MM.1S (cell line): ENCODE data around the gene OR8U1.

ENCODE experiments used
- EZH2 ChIP-seq: fragments of 300-600 bp; sonication (generic); optimal IDR thresholded peaks from 2 replicates; pipeline ENCODE3; 2017; ENCODE audit warnings: low read depth, mild to moderate bottlenecking, antibody characterized with exemption, low read length, mixed read lengths
- TF ChIP-seq, protein P1 (sequence below): fragments of 300-600 bp; sonication (generic); IDR thresholded peaks from 2 replicates; pipeline ENCODE4 v1.5.1; 2016; ENCODE audit warnings: antibody characterized with exemption, low read length, mixed read lengths

GRCh38 chr11:56412396-56412795 lies 37.0 kb downstream of the OR8U1 start, which contains the start of gene OR5AL1:
- TF ChIP-seq, protein P1, sequence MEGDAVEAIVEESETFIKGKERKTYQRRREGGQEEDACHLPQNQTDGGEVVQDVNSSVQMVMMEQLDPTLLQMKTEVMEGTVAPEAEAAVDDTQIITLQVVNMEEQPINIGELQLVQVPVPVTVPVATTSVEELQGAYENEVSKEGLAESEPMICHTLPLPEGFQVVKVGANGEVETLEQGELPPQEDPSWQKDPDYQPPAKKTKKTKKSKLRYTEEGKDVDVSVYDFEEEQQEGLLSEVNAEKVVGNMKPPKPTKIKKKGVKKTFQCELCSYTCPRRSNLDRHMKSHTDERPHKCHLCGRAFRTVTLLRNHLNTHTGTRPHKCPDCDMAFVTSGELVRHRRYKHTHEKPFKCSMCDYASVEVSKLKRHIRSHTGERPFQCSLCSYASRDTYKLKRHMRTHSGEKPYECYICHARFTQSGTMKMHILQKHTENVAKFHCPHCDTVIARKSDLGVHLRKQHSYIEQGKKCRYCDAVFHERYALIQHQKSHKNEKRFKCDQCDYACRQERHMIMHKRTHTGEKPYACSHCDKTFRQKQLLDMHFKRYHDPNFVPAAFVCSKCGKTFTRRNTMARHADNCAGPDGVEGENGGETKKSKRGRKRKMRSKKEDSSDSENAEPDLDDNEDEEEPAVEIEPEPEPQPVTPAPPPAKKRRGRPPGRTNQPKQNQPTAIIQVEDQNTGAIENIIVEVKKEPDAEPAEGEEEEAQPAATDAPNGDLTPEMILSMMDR, result no peak
- no peak for TF ChIP-seq EZH2
